Germinal center (tissue), 1 donor: ENCODE measurements around the gene PRODH2.
"Not testable (repeated sequence)": the region's sequence is repeated elsewhere in the genome, so short reads cannot be mapped to it uniquely, and the experiment has no call there.

Source experiments
- DNase-seq: peaks from one replicate; pipeline ENCODE4 v3.0.0; 2012; ENCODE audit warnings: mixed read lengths, low spot score

Gene PRODH2

GRCh38 chr19:35781650-35782049, 31.0 kb downstream of the PRODH2 start:
- DNase-seq: no peak

- DNase-seq: no peak
These were observed 31.9 kb downstream of the PRODH2 start for GRCh38 chr19:35780717-35781116.

- DNase-seq: no peak
These were observed 32.6 kb downstream of the PRODH2 start for GRCh38 chr19:35780058-35780457.

GRCh38 chr19:35779033-35779432, 33.6 kb downstream of the PRODH2 start:
- no peak for DNase-seq

- DNase-seq: no peak
These were observed 34.7 kb downstream of the PRODH2 start for GRCh38 chr19:35777961-35778360.

DNA sequence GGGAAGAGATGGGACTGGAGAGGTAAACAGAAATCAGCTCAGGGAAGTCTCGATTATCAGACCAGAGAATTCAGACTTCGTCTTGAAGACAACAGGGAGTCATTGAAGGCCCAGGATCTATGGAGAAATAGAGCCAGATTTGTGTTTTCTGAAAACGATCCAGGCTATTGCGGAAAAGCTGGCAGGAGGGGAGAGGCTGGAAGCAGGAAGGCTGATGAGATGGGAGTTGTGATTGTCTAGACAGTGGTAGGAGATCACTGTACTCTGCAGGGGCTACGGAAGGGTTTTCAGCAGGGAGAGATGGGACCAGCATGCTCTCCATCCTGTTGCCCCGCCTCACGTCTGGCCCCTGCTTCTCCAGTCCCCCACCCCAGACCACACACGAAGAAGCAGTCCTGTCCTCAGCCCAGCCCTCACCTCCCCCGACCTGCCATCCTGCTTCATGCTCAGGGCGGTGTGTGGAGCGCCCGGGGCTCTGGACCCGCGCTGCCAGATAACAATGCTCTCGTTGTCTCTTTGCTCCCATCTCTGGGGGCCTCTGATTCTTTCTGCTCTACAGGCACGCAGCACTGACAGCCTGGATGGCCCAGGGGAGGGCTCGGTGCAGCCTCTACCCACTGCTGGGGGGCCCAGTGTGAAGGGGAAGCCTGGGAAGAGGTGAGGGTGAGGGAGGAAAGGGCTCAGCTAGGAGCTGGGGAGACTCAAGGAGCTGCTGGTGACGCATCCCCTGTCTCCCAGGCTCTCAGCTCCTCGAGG, 35.4 kb downstream of the PRODH2 start:
- no peak for DNase-seq

DNA sequence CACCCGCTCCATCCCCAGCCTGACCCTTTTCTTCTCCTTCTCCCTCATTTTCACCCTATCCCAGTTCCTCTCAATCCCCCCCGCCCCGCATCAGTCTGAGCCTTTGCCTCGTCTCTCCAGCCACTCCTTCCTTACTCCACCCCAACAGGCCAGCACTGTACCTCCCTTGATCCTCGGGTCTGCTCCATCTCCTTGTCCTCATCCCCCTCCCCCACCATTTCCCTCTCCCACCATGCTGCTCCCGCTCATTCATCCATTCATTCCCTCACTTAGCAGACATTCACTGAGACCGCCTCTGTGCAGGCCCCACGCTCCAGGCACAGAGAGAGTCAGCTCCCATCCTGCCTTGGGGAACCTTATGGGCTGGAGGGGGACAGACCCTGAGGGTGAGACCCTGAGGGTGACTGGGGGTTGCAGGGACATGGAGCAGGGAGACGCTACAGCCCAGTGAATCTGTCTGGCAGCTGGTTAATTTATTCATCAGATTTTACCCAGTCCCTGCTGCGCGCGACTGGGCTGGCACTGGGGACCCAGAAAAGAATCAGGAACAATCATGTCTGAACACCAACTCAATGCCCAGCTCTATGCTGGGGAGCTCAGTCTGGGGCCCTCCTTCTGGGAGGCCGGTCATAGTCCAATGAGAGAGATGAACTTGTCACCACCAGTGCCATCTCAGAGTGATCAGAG, 36.4 kb downstream of the PRODH2 start:
- DNase-seq: no peak

DNA sequence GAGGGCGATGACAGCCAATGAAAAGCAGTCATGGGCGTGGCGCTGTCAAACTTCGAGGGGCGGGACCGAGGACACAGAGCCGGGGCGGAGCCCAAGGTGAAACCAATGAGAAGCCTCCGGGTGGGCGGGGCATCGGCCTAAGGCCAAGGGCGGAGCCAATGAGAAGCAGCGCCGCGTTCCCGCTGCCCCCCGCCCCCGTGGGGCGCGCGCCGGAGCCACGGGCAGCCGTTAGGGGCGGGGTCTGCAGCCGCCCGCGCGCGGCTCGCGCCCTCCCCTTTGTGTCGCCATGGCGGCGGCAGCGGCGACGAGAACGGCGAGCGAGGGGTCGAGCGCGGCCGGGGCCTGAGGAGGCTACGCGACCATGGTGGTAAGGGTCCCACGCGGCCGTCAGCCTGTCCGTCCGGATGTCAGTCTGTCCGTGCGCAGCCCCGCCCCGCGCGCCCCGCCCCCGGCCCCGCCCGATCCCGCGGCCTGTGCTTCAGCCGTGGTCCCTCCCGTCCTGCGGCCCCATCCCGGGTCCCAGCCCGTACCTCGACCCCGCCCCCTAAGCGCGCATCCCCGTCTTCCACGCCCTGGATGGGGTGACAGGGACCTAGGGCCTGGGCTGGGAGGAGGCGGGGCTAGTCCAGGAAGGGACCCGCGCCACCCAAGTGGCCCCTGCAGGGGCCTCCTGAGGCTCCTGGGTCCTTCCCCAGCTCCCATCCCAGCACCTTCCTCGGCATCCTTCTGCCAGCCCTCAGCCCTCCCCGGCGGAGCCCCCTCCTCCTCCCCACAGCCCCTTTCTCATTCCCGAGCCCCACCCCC, 37.1 kb downstream of the PRODH2 start, which contains the start of gene ARHGAP33:
ARHGAP33 (plus strand) TSS at position 267 of the 804 bp plus-strand sequence; CDS start at position 362, 95 bp downstream.
- DNase-seq: peak; percentile 98

GRCh38 chr19:35775046-35775297, 37.7 kb downstream of the PRODH2 start:
- no peak for DNase-seq

DNA sequence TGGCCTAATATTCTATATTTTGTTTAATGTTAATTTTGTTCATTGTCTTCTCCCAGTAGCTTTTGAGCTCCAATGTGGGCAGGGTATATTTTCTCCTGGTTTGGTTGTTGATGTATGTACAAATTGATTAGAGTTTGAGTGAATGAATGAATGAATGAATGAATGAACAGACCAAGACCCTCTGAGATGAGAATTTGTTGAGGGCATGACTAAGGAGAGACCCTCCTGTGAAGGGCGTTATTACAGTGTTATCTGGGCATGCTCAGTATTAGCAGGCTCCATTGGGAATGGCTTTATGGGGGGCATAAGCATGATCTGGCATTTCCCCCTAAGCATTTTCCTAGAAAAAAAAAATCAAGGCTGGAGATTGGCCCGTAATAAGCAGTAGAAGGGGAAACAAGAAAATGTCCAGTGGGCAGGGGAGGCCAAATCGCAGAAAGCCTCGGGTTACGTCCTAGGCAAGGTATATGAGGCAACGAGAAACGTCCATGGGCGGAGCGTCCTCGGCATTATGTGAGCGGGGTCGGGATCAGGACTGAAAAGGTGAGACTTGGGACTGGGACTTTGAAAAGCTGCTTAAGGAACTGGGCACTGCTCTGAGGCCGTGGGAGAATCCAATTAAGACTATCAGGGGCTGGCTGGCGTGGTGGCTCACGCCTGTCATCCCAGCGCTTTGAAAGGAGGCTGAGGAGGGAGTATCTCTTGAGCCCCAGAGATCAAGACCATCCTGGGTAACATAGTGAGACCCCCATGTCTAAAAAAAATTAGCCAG, 38.2 kb downstream of the PRODH2 start:
- no peak for DNase-seq

- no peak for DNase-seq
These were observed 39.4 kb downstream of the PRODH2 start for GRCh38 chr19:35773020-35773806.

DNA sequence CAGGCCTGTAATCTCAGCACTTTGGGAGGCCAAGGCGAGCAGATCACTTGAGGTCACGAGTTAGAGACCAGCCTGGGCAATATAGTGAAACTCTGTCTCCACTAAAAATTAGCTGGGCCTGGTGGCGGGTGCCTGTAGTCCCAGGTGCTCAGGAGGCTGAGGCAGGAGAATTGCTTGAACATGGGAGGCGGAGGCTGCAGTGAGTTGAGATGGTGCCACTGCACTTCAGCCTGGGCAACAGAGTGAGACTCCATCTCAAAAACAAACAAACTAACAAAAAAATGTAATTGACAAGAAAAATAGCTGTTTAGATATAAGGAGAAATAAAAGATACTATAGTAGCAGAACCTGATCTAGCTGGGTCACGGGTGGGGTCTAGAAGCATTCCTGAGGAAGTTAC, 40.3 kb downstream of the PRODH2 start:
- not testable (repeated sequence) for DNase-seq

DNA sequence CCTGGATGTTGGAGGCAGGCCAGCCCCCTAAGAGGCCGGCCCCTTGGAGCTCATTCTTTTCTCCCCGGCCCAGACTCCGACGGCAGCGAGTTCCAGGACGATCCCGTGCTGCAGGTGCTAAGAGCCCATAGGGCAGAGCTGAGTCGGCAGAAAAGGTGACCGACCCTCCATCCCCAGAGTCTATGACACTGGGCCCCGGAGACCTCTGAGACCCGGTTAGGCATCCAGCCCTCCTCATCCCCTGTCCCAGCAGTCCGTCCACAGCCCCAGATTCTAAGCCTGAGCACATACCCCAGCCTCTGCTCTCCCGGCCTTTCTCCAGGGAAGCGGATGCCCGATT, 44.6 kb downstream of the PRODH2 start:
- no peak for DNase-seq

- no peak for DNase-seq
These were observed 45.2 kb downstream of the PRODH2 start for GRCh38 chr19:35767288-35768081.

- no peak for DNase-seq
These were observed 46.0 kb downstream of the PRODH2 start for GRCh38 chr19:35766571-35767104.

GRCh38 chr19:35764432-35765315, 48.0 kb downstream of the PRODH2 start:
- no peak for DNase-seq

- DNase-seq: no peak
These were observed 51.8 kb downstream of the PRODH2 start for GRCh38 chr19:35760711-35761349.

GRCh38 chr19:35759697-35760096, 52.9 kb downstream of the PRODH2 start:
- DNase-seq: no peak
